Measurements from ENCODE around the gene AKAP7.
"Not testable (repeated sequence)": the region's sequence is repeated elsewhere in the genome, so short reads cannot be mapped to it uniquely, and the experiment has no call there.

The AKAP7 gene

DNA sequence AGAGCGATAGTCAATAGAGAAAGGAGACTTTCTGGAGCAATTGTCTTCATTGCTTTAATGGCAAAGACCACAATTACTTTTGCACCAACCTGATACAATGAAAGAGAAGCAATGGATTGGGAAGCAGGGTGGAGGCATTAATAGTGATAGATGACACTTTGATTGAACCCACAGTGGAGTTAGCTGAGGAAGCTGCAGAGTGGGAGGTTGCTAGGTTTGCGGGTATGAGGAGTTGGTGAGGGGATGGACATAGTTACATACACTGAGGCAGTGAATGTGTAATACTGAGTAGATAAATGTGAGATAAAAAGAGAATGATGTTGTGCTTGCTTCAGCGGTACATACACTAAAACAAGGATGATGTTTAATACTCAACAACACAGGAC, 91.9 kb downstream of the AKAP7 start:
- no peak for DNase-seq (ENCODE audit: insufficient read length)
- TF ChIP-seq POLR2AphosphoS5 (IDR thresholded peaks at IDR 0.05; ENCODE audit: low read depth, low read length): no peak
- no peak for TF ChIP-seq TAF1 (IDR thresholded peaks at IDR 0.05; ENCODE audit: borderline replicate concordance, low read depth, low read length)
- TF ChIP-seq POLR2A (IDR thresholded peaks at IDR 0.05; ENCODE audit: low read depth, low read length): no peak
- no peak for FAIRE-seq

- DNase-seq (ENCODE audit: insufficient read length): no peak
- TF ChIP-seq POLR2A (IDR thresholded peaks at IDR 0.05; ENCODE audit: low read depth, low read length) (no peak), TAF1 (IDR thresholded peaks at IDR 0.05; ENCODE audit: borderline replicate concordance, low read depth, low read length) (no peak), POLR2AphosphoS5 (IDR thresholded peaks at IDR 0.05; ENCODE audit: low read depth, low read length) (no peak)
These were observed 95.8 kb downstream of the AKAP7 start for GRCh38 chr6:131231103-131231502.

DNA sequence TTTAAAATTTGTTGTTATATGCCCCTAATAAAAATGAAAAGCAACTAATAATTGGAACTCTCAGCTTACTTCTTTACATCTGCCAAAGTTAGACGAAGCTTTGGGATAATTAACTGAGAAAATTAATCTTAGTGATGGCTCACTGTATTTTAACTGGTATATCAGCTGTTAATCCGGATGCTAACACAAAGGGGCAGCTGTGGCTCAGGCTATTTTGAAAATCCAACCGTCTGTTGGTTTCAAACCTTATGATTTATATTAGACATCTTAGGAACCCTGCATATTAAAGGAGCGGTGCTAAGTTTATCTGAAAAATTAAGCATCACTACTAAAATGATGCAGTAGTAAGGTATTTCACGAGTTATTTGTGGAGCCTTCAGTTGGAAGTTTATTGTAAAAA, 96.6 kb downstream of the AKAP7 start:
- FAIRE-seq: no peak
- no peak for DNase-seq (ENCODE audit: insufficient read length)
- no peak for TF ChIP-seq POLR2A (IDR thresholded peaks at IDR 0.05; ENCODE audit: low read depth, low read length)
- no peak for TF ChIP-seq TAF1 (IDR thresholded peaks at IDR 0.05; ENCODE audit: borderline replicate concordance, low read depth, low read length)

More at GRCh38 chr6:131231103-131231502, 95.8 kb downstream of the AKAP7 start:
- no peak for FAIRE-seq

DNA sequence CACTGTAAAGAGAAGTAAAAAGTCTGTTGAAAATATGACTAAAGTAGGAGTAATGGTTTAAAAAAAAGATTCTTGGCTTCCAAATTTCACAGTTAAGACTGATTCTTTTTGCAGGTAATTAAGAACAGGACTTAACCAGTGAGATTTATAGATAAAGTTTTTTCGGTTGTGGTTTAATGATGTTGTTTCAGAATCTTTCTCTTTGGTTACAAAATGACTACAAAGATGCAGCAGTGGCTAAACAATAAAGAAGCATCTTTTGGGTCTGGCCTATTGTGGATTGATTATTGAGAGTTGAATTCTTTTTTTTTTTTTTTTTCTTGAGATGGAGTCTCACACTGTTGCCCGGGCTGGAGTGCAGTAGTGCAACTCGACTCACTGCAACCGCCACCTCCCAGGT, 109.7 kb downstream of the AKAP7 start:
- FAIRE-seq (no peak), DNase-seq (ENCODE audit: insufficient read length) (no peak)
- TF ChIP-seq POLR2AphosphoS5 (IDR thresholded peaks at IDR 0.05; ENCODE audit: low read depth, low read length) (no peak), POLR2A (IDR thresholded peaks at IDR 0.05; ENCODE audit: low read depth, low read length) (no peak), TAF1 (IDR thresholded peaks at IDR 0.05; ENCODE audit: borderline replicate concordance, low read depth, low read length) (no peak)

DNA sequence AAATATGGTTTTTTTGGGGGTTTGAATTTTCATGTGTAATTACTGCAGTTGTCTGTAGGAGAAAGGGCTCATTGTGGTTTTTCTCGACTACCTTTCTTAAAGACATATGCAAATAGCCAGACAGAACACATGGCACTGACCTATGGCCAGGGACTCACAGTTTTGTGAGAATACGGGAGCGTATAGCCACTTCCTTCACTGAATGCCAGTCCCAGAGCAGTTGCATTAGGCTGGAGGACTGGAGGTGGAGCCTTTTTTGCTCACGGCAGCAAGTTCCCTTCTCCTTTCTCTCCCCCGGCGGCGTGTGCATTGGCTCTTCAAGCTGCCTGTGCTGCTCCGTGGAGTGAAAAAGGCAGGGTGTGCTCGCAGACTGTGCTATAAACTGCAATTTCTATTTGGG, 114.9 kb downstream of the AKAP7 start:
- TF ChIP-seq POLR2A (IDR thresholded peaks at IDR 0.05; ENCODE audit: low read depth, low read length): no peak
- DNase-seq (ENCODE audit: insufficient read length): no peak
- FAIRE-seq: peak; percentile 36

DNA sequence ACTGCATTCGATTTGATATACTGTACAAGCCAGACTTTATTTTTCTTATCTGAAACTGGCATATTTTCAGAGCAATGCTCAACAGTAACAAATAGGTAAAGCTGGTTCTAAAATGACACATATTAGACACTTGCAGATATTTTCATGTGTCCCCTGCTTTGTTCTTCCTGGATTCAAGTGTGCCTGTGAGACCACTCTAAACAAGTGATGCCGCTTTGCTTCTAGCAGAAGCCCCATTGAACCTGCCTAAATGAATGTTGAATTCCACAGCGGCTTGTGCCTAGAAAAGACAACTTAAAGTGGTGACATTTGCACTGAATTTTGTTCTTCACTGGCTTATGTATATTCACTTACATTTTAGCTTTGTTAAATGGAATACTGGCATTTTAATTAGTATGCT, 115.7 kb downstream of the AKAP7 start:
- no peak for FAIRE-seq
- TF ChIP-seq POLR2A (IDR thresholded peaks at IDR 0.05; ENCODE audit: low read depth, low read length): no peak
- no peak for TF ChIP-seq POLR2AphosphoS5 (IDR thresholded peaks at IDR 0.05; ENCODE audit: low read depth, low read length)
- no peak for TF ChIP-seq TAF1 (IDR thresholded peaks at IDR 0.05; ENCODE audit: borderline replicate concordance, low read depth, low read length)

GRCh38 chr6:131251590-131252199, 116.4 kb downstream of the AKAP7 start:
- FAIRE-seq: no peak
- no peak for TF ChIP-seq POLR2A (IDR thresholded peaks at IDR 0.05; ENCODE audit: low read depth, low read length)
- TF ChIP-seq POLR2AphosphoS5 (IDR thresholded peaks at IDR 0.05; ENCODE audit: low read depth, low read length): no peak
- no peak for TF ChIP-seq TAF1 (IDR thresholded peaks at IDR 0.05; ENCODE audit: borderline replicate concordance, low read depth, low read length)
- DNase-seq (ENCODE audit: insufficient read length): no peak

More for the DNA sequence above, 115.7 kb downstream of the AKAP7 start:
- no peak for DNase-seq (ENCODE audit: insufficient read length)

DNA sequence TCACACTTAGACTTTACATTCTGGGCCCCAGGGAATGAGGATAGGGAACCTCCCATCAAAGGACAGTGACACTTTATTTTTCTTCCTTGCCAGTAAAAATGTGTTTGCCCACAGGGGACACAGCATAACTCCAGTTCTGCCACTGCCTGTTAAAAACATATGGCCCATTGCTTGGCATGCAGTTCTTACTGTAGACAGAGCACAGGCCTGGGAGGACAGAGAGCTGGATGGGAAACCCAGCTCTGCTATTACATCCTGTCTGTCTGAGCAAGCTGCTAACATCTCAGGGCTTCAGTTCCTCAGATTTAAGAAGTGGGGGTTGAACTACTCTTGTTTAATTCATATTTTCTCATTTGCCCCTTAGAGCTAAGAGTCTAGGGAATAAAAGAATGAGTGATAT, 120.2 kb downstream of the AKAP7 start:
- no peak for FAIRE-seq
- no peak for TF ChIP-seq POLR2A (IDR thresholded peaks at IDR 0.05; ENCODE audit: low read depth, low read length)
- TF ChIP-seq TAF1 (IDR thresholded peaks at IDR 0.05; ENCODE audit: borderline replicate concordance, low read depth, low read length): no peak
- TF ChIP-seq POLR2AphosphoS5 (IDR thresholded peaks at IDR 0.05; ENCODE audit: low read depth, low read length): no peak
- no peak for DNase-seq (ENCODE audit: insufficient read length)

DNA sequence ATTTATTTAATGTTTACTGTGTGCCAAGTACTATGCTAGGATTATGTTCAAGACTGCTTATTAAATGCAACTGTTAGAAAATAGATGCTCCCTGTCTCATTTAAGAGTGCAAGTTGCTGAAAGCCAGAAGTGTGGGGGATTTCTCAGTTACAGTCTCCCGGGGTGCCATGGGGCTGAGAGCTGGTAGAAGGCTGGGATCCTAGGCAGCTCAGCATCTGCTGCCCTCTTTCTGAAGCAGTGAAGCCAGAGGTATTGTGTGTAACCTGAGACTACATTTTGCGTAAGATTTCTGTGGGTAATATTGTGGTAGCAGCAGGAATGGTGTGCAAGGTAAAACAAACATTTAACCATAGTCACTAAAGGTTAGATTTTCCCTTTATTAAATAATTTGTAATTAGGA, 120.6 kb downstream of the AKAP7 start:
- FAIRE-seq: no peak

GRCh38 chr6:131257104-131257503, 121.8 kb downstream of the AKAP7 start:
- FAIRE-seq (no peak), DNase-seq (ENCODE audit: insufficient read length) (no peak)
- TF ChIP-seq POLR2A (IDR thresholded peaks at IDR 0.05; ENCODE audit: low read depth, low read length) (no peak), POLR2AphosphoS5 (IDR thresholded peaks at IDR 0.05; ENCODE audit: low read depth, low read length) (no peak), TAF1 (IDR thresholded peaks at IDR 0.05; ENCODE audit: borderline replicate concordance, low read depth, low read length) (no peak)

More for the DNA sequence above, 120.6 kb downstream of the AKAP7 start:
- DNase-seq (ENCODE audit: insufficient read length): no peak
- TF ChIP-seq TAF1 (IDR thresholded peaks at IDR 0.05; ENCODE audit: borderline replicate concordance, low read depth, low read length) (no peak), POLR2A (IDR thresholded peaks at IDR 0.05; ENCODE audit: low read depth, low read length) (no peak), POLR2AphosphoS5 (IDR thresholded peaks at IDR 0.05; ENCODE audit: low read depth, low read length) (no peak)

GRCh38 chr6:131258010-131258652, 122.9 kb downstream of the AKAP7 start:
- no peak for DNase-seq (ENCODE audit: insufficient read length)
- no peak for FAIRE-seq
- TF ChIP-seq POLR2AphosphoS5 (IDR thresholded peaks at IDR 0.05; ENCODE audit: low read depth, low read length) (no peak), TAF1 (IDR thresholded peaks at IDR 0.05; ENCODE audit: borderline replicate concordance, low read depth, low read length) (no peak), POLR2A (IDR thresholded peaks at IDR 0.05; ENCODE audit: low read depth, low read length) (no peak)

DNA sequence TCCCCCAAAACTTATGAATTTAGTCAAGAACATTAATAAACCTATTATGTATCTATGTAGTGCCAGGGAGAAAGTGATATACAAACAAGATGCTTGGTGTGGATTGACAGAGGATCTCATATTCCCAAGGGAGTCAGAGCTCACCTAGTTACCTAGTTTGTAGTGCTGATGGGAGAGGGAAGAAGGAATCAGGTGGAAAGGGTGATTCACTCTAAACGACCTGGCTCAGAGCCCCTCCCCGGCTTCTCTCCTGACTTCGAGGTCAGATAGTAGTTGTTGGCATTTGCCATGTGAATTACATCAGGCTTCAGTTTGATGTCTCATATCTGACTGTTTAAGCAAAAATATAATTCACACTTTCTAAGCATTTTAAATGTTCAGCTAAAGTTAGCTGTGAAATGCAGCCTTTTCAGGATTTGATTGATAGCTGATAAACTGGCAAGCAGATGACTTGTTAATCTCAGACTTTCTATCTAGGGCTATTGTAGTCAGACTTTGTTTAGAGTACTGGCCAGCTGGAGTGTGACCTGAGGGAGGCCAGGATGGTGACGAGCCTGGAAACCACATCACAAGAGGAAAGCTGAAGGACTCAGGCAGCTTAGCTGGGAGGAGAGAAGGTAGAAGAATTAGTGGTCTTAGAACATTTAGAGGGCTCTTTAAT, 123.7 kb downstream of the AKAP7 start:
- no peak for FAIRE-seq
- TF ChIP-seq POLR2AphosphoS5 (IDR thresholded peaks at IDR 0.05; ENCODE audit: low read depth, low read length) (no peak), POLR2A (IDR thresholded peaks at IDR 0.05; ENCODE audit: low read depth, low read length) (no peak), TAF1 (IDR thresholded peaks at IDR 0.05; ENCODE audit: borderline replicate concordance, low read depth, low read length) (no peak)
- DNase-seq (ENCODE audit: insufficient read length): no peak

- not testable (repeated sequence) for DNase-seq (ENCODE audit: insufficient read length); FAIRE-seq
These were observed 125.7 kb downstream of the AKAP7 start for GRCh38 chr6:131260960-131261359.
